Natural killer cell (primary cell): ENCODE results near the gene FRMD6. TPM values are rescaled to one million over a fixed set of nuclear protein-coding genes. Genes with fewer than 3 reads are reported as not detected.
A peak's percentile ranks its signal among the peaks of the same experiment; 100 is the strongest.

Source experiments
- ATAC-seq, 3 donors: fragments of 150-1000 bp in 2 of 3; fragments of 200-7000 bp in 1 of 3; cut with Tn5 transposase; 1 replicate in 1 of 3; 2 replicates in 2 of 3; pipeline ENCODE4 v1.10.0; 2021; ENCODE audit warnings: mild to moderate bottlenecking in 2 of 3, moderate library complexity in 2 of 3
- DNase-seq, 2 donors: peaks; one replicate each; pipeline versions ENCODE4 v3.0.0 to v3.0.0-alpha.2; 2013 to 2021; ENCODE audit warnings: mixed read lengths in 1 of 2
- H3K27ac ChIP-seq: one replicate; pipeline ENCODE4 v1.5.1; 2013; ENCODE audit warnings: mild to moderate bottlenecking, low read length
- H3K27me3 ChIP-seq: one replicate; pipeline ENCODE4 v1.6.1; 2013; ENCODE audit warnings: low read length; ENCODE audit not compliant: control insufficient read depth, insufficient read depth
- H3K36me3 ChIP-seq: one replicate; pipeline ENCODE4 v1.6.1; 2013; ENCODE audit warnings: low read length; ENCODE audit not compliant: control insufficient read depth, insufficient read depth
- H3K4me1 ChIP-seq: one replicate; pipeline ENCODE4 v1.6.1; 2013; ENCODE audit warnings: low read length; ENCODE audit not compliant: control insufficient read depth, insufficient read depth
- H3K4me3 ChIP-seq: one replicate; pipeline ENCODE4 v1.5.1; 2013; ENCODE audit warnings: low read length
- H3K9me3 ChIP-seq: one replicate; pipeline ENCODE4 v1.6.1; 2013; ENCODE audit warnings: low read length; ENCODE audit not compliant: control insufficient read depth, insufficient read depth
- H3K27ac Mint-ChIP-seq, 2 donors: one replicate each; pipeline ENCODE4 v1.8.0; 2022; ENCODE audit warnings: mild to moderate bottlenecking in 2 of 2, mixed read lengths in 2 of 2, moderate library complexity in 1 of 2
- H3K27me3 Mint-ChIP-seq, 2 donors: one replicate each; pipeline ENCODE4 v1.8.0; 2022; ENCODE audit warnings: low read depth in 2 of 2, mixed read lengths in 2 of 2
- H3K36me3 Mint-ChIP-seq: one replicate; pipeline ENCODE4 v1.8.0; 2022; ENCODE audit warnings: mixed read lengths
- H3K4me1 Mint-ChIP-seq, 2 donors: one replicate each; pipeline ENCODE4 v1.8.0; 2022; ENCODE audit warnings: mixed read lengths in 2 of 2
- H3K4me3 Mint-ChIP-seq: one replicate; pipeline ENCODE4 v1.8.0; 2022; ENCODE audit warnings: mild to moderate bottlenecking, moderate library complexity, mixed read lengths
- H3K9me3 Mint-ChIP-seq, 2 donors: one replicate each; pipeline ENCODE4 v1.8.0; 2022; ENCODE audit warnings: mixed read lengths in 2 of 2
- WGBS: methylation state at CpG from one replicate; pipeline ENCODE4 v1.1.7; 2013; ENCODE audit warnings: missing lambda C conversion rate; ENCODE audit not compliant: insufficient coverage; 5-methylcytosine and 5-hydroxymethylcytosine counted together
- intact Hi-C: fragments of 100-400 bp; cut with micrococcal nuclease; formaldehyde crosslinking; loops from one replicate; pipeline ENCODE4 v1.14.2; 2022
- total RNA-seq, 4 donors: library from RNA; stranded (reverse); fragments of 120-200 nt in 1 of 4; gene quantifications; one replicate each; pipeline versions ENCODE4 v1.2.3 to v1.2.4, GENCODE V29; 2013 to 2022
- TF ChIP-seq, protein P1 (sequence below): fragments of 200-600 bp; IDR thresholded peaks from one replicate; pipeline ENCODE4 v1.8.0; 2022; ENCODE audit warnings: antibody characterized with exemption

The FRMD6 gene
- total RNA-seq, 3 donors from 2014 or later (not counting 1 experiment from before 2014, with no cell fraction given) = 1.5 to 3.8 (median 2.3) TPM

DNA sequence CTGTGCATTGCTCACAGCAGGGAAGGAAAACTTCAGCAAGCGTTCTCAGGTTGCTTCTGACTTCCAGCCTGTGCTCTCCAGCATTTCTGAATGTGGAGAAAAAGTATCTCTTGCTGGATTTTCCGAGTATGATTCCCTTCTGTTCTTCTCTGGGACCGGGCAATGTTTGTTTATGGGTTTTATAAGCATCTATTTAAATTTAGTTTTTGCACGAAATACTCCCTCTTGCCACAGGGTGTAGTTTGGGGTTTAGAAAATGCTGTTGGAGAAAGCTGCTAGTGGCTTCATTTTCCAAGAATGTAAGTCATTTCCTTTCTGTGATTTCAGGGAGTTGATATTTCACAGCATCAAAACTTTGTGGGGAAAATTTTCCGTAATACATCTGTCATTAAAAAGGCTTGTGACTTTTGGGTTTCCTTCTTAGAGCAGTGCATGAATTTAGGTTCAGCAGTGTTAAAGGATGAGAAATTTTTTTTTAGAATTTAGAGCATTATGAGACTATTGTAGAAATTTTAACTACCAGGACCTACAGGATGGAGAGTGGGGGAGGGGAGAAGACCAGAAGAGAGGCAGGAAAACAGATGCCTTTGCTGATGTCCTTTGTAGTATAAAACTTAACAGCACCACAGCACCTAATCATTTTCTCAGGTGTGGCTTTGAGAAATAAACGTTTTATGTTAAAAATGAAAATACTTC lies 1.5 kb downstream of the FRMD6 start:
- H3K27ac Mint-ChIP-seq = peak overlapping the region; percentile 51 to 73
- H3K9me3 ChIP-seq = no peaks in the 10 kb centered on the region
- no peaks in the 10 kb centered on the region for H3K9me3 Mint-ChIP-seq
- intact Hi-C loops = loop anchor here (5.0 to 10.0 kb wide), 2 partner anchors 96 to 332 kb away; partner anchors contain the start of gene RTRAF
- peaks cover 25 to 33% of the 10 kb centered on the region in 2 donors for H3K27me3 Mint-ChIP-seq
- peak in 1 of 2 donors; percentile 21 for DNase-seq
- H3K4me1 ChIP-seq = peaks cover 17% of the 10 kb centered on the region
- no peaks in the 10 kb centered on the region for H3K36me3 Mint-ChIP-seq
- TF ChIP-seq, protein P1, sequence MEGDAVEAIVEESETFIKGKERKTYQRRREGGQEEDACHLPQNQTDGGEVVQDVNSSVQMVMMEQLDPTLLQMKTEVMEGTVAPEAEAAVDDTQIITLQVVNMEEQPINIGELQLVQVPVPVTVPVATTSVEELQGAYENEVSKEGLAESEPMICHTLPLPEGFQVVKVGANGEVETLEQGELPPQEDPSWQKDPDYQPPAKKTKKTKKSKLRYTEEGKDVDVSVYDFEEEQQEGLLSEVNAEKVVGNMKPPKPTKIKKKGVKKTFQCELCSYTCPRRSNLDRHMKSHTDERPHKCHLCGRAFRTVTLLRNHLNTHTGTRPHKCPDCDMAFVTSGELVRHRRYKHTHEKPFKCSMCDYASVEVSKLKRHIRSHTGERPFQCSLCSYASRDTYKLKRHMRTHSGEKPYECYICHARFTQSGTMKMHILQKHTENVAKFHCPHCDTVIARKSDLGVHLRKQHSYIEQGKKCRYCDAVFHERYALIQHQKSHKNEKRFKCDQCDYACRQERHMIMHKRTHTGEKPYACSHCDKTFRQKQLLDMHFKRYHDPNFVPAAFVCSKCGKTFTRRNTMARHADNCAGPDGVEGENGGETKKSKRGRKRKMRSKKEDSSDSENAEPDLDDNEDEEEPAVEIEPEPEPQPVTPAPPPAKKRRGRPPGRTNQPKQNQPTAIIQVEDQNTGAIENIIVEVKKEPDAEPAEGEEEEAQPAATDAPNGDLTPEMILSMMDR = no peak
- no peak overlapping the region for H3K4me3 ChIP-seq
- H3K27ac ChIP-seq = no peak overlapping the region
- ATAC-seq = no peak
- H3K4me1 Mint-ChIP-seq = peaks cover 12 to 13% of the 10 kb centered on the region in 2 donors
- peaks cover 48% of the 10 kb centered on the region for H3K27me3 ChIP-seq
- no peaks in the 10 kb centered on the region for H3K36me3 ChIP-seq
- H3K4me3 Mint-ChIP-seq = peak overlapping the region; percentile 82
- WGBS = 16% methylated on average over 3 of the region's 6 CpGs

GRCh38 chr14:51653775-51654532 lies 2.2 kb downstream of the FRMD6 start:
- H3K4me3 ChIP-seq = no peak overlapping the region
- intact Hi-C loops = loop anchor here (5.0 to 10.0 kb wide), 2 partner anchors 97 to 331 kb away; partner anchors contain the start of gene RTRAF
- no peaks in the 10 kb centered on the region for H3K36me3 ChIP-seq
- H3K4me1 ChIP-seq = peaks cover 17% of the 10 kb centered on the region
- ATAC-seq = no peak
- H3K9me3 ChIP-seq = no peaks in the 10 kb centered on the region
- Mint-ChIP-seq H3K9me3 (no peaks in the 10 kb centered on the region), H3K36me3 (no peaks in the 10 kb centered on the region), H3K4me1 (peaks cover 12 to 13% of the 10 kb centered on the region in 2 donors), H3K27me3 (peaks cover 28 to 40% of the 10 kb centered on the region in 2 donors), H3K4me3 (peak overlapping the region; percentile 9), H3K27ac (no peak overlapping the region)
- TF ChIP-seq, protein P1 = no peak
- peaks cover 49% of the 10 kb centered on the region for H3K27me3 ChIP-seq
- 98% methylated on average over 4 of the region's 4 CpGs for WGBS
- DNase-seq = no peak
- H3K27ac ChIP-seq = no peak overlapping the region

DNA sequence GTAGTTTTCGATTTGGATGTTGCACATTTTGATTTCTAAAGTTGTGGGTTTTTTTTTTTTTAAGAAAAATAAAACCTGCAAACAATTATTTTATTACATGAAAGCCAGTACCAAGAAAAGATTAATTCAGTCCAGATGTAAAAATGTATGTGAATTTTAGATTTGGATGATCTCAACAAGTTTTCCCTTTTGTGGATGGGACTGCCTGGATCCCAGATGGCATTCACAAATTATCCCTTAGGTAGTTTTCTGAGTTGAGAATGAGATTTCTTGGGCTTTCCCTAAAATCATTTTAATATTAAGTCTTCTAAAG lies 2.8 kb downstream of the FRMD6 start:
- no peak overlapping the region for H3K4me3 Mint-ChIP-seq
- H3K36me3 ChIP-seq = no peaks in the 10 kb centered on the region
- H3K27me3 Mint-ChIP-seq = peaks cover 29 to 41% of the 10 kb centered on the region in 2 donors
- no peak for ATAC-seq
- peaks cover 17% of the 10 kb centered on the region for H3K4me1 ChIP-seq
- peaks cover 49% of the 10 kb centered on the region for H3K27me3 ChIP-seq
- DNase-seq = no peak
- TF ChIP-seq, protein P1 = no peak
- H3K4me3 ChIP-seq = no peak overlapping the region
- peaks cover 12 to 13% of the 10 kb centered on the region in 2 donors for H3K4me1 Mint-ChIP-seq
- no CpG with 5 or more reads among the region's 1 CpG for WGBS
- no peak overlapping the region for H3K27ac Mint-ChIP-seq
- intact Hi-C loops = loop anchor here (5.0 to 10.0 kb wide), 2 partner anchors 97 to 330 kb away; partner anchors contain the start of gene RTRAF
- H3K27ac ChIP-seq = no peak overlapping the region
- H3K9me3 Mint-ChIP-seq = no peaks in the 10 kb centered on the region
- H3K36me3 Mint-ChIP-seq = no peaks in the 10 kb centered on the region
- H3K9me3 ChIP-seq = no peaks in the 10 kb centered on the region
